Stimulated activated CD8-positive, alpha-beta memory T cell treated with anti-CD3 and anti-CD28 coated beads, Interleukin-2, amount 100 ng/mL, for 1 hour (primary cell): ENCODE measurements around the gene TRIM43B.
"Not testable (repeated sequence)": the region's sequence is repeated elsewhere in the genome, so short reads cannot be mapped to it uniquely, and the experiment has no call there.

Experiments
- DNase-seq, 2 donors: peaks; one replicate each; pipeline ENCODE4 v3.0.0-alpha.2; 2020; ENCODE audit warnings: low read depth in 2 of 2

TRIM43B gene

DNA sequence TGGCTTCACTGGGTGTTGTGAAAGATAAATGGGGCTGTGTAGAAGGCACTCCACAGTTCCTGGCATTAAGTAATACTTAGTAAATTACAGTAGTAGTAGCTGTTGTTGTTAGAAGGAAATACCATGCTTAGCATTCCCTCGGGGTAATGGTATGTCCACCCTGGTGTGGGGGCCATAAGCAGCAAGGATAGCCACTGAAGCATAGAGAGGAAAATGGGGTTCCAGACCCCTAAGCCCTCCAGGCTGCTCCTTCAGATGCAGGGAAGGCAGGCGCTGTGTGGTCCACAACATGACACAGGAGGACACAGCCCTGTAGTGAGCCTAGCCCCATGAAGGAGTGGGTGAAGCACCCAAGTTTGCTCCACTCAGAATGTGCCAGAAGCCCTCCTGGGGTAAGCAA, 50.6 kb downstream of the TRIM43B start:
- DNase-seq: not testable (repeated sequence)

DNA sequence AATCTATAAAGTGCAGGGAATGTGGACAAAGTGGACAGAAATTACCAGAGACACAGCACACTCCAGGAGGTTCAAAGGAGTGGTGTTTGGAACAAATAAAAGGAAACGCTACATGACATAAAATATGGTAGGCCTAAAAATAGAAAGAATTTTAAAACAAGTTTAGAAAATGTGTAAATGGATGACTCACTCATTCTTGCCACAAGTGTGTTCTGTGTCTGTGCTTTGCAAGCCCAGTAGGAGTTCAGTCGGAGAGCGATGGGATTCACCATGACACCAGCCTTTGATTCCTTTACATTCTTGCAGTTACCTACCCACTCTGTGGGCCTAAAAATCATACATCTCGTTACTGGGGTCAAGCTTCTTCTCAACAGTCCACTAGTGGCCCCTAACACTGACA, 51.2 kb downstream of the TRIM43B start:
- DNase-seq: not testable (repeated sequence)

DNA sequence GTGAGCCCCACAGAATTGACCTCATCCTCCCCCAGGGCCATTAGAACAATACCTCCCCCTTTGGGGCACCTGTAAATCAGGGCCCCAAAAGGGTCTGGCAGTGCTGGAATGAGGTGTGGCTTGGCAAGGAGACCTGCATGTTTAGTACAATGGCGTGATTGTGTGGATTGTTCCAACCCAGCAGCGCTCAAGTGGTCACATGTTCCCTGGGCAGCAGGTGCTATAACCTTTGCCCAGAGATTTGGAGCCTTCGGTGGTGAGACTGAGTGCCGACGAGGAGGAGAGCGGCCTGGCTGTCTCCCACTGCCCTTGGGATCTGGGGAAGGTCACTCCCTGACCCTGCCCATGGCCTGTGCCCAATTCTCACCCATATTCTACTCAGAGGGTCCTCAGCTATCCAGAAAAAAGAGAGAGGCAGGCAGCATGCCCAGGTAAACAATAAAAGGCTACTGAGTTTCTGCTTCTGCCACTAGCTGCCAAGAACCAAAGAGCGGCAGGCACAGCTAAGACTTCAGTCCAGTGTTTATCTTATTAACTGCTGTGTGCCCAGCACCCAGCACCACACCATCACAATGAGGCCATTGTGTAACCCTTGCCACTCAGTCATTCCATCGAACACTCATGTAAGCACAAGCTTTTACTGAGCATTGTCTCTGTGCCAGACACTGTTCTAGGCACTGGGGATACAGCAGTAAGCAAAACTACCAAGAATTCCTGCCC, 54.6 kb downstream of the TRIM43B start:
- not testable (repeated sequence) for DNase-seq

DNA sequence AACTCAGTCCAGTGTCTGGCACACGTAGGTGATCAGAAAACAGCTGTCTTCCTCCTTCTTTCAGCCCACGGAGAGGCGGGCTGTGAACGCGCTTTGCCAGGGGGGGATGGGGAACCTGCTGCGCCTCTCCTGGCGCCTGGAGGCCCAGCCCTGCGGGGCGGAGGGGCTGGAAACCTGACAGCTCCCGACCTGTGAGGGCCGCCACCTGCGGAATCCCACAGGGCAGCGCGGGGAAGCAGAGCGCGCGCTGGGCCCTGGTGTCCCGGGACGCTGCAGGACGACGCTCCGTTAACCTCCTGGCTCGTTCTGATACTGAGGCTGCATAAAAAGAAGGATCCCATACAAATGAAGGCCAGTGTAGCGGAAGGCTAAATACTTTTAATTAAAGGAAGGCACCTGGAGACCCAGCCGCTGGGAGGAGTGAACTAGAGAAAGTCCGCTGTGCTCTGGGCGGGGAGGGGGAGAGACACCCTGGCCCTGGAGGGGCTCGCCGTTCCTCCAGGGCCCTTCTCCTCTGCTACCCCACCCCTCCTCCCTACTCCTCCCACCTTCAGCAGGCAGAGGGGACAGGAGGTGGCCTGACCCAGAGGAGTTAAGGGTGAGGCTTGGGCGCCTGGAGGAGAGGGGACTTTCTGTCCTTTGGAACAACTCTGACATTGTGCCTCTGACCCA, 57.2 kb downstream of the TRIM43B start:
- DNase-seq: not testable (repeated sequence)
